ENCODE results near the gene P2RX5. TPM values are rescaled to one million over a fixed set of nuclear protein-coding genes. Genes with fewer than 3 reads are reported as not detected.
A peak's percentile ranks its signal among the peaks of the same experiment; 100 is the strongest.
"Not testable (repeated sequence)": the region's sequence is repeated elsewhere in the genome, so short reads cannot be mapped to it uniquely, and the experiment has no call there.

The P2RX5 gene
- total and polyA plus RNA-seq, 2 donors from 2014 or later, result 8.4 TPM; not detected in 1

DNA sequence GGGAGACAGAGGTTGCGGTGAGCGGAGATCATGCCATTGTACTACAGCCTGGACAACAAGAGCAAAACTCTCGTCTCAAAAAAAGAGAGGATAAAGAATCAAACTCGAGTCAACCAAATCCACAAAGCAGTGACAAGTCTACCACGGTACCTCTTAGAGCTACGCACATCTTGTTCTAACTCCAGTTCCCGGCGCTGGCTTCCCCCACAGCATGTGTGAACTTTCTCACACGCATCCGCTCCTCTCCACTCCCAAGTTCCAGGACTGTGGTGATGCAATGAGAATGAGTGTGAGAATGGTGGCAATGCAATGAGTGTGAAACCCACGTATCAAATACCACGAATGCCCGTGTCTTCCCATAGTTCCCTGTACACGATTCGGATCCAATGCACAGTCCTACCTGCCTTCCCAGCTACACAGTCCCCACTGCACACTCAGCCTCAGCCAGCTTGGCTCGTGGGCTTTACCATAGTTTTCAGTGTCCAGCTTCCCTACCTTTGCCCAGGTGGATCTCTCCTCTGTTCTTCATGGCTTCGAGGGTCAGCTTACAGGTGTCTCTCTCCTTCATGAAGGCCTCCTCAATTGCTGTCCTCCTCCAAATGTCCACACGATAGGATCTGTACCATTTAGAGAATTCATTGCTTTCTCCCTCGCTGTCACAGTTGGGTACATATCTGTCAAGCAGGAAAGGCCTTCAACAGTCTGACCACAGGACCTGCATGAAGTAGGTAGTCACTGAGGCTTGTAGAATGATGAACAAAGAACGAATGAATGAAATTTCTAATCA, 9.2 kb upstream of the P2RX5 start:
- Histone ChIP-seq H3K36me3 (ENCODE audit: control insufficient read depth in 2 of 3, insufficient read depth in 3 of 3, low read length in 3 of 3) (no peaks in the 10 kb centered on the region), H3K9me3 (ENCODE audit: control insufficient read depth in 2 of 3, insufficient read depth in 1 of 3, low read length in 3 of 3) (no peaks in the 10 kb centered on the region), H3K4me1 (ENCODE audit: control insufficient read depth in 2 of 3, insufficient read depth in 2 of 3, low read depth in 1 of 3, low read length in 3 of 3) (no peaks in the 10 kb centered on the region), H3K27ac (ENCODE audit: low read depth in 2 of 2, low read length in 2 of 2) (no peak overlapping the region), H3K4me3 (ENCODE audit: low read length in 3 of 3) (no peak overlapping the region), H3K9ac (ENCODE audit: low read length in 3 of 3) (no peak overlapping the region), H3K27me3 (ENCODE audit: control insufficient read depth, insufficient read depth, low read length) (no peaks in the 10 kb centered on the region)
- DNase-seq (no peak), FAIRE-seq (no peak)
- intact Hi-C loops (cut with DNase I), result no loop called here
- TF ChIP-seq, protein P1, sequence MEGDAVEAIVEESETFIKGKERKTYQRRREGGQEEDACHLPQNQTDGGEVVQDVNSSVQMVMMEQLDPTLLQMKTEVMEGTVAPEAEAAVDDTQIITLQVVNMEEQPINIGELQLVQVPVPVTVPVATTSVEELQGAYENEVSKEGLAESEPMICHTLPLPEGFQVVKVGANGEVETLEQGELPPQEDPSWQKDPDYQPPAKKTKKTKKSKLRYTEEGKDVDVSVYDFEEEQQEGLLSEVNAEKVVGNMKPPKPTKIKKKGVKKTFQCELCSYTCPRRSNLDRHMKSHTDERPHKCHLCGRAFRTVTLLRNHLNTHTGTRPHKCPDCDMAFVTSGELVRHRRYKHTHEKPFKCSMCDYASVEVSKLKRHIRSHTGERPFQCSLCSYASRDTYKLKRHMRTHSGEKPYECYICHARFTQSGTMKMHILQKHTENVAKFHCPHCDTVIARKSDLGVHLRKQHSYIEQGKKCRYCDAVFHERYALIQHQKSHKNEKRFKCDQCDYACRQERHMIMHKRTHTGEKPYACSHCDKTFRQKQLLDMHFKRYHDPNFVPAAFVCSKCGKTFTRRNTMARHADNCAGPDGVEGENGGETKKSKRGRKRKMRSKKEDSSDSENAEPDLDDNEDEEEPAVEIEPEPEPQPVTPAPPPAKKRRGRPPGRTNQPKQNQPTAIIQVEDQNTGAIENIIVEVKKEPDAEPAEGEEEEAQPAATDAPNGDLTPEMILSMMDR (IDR thresholded peaks at IDR 0.05; ENCODE audit: borderline replicate concordance, extremely low read depth, insufficient read depth), result no peak

DNA sequence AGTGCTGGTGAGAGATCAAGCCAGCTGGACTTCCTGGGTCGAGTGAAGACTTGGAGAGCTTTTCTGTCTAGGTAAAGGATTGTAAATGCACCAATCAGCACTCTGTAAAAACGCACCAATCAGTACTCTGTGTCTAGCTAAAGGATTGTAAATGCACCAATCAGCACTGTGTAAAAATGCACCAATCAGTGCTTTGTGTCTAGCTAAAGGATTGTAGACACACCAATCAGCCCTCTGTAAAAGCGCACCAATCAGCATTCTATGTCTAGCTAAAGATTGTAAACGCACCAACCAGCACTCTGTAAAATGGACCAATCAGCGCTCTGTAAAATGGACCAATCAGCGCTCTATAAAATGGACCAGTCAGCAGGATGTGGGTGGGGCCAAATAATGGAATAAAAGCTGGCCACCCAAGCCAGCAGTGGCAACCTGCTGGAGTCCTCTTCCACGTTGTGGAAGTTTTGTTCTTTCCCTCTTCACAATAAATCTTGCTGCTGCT, 6.1 kb upstream of the P2RX5 start:
- DNase-seq; H3K4me3 ChIP-seq (ENCODE audit: low read length in 3 of 3); H3K9me3 ChIP-seq (ENCODE audit: control insufficient read depth in 2 of 3, insufficient read depth in 1 of 3, low read length in 3 of 3); H3K9ac ChIP-seq (ENCODE audit: low read length in 3 of 3); H3K4me1 ChIP-seq (ENCODE audit: control insufficient read depth in 2 of 3, insufficient read depth in 2 of 3, low read depth in 1 of 3, low read length in 3 of 3); H3K27ac ChIP-seq (ENCODE audit: low read depth in 2 of 2, low read length in 2 of 2); H3K36me3 ChIP-seq (ENCODE audit: control insufficient read depth in 2 of 3, insufficient read depth in 3 of 3, low read length in 3 of 3); FAIRE-seq; intact Hi-C loops (cut with DNase I); H3K27me3 ChIP-seq (ENCODE audit: control insufficient read depth, insufficient read depth, low read length): not testable (repeated sequence)

DNA sequence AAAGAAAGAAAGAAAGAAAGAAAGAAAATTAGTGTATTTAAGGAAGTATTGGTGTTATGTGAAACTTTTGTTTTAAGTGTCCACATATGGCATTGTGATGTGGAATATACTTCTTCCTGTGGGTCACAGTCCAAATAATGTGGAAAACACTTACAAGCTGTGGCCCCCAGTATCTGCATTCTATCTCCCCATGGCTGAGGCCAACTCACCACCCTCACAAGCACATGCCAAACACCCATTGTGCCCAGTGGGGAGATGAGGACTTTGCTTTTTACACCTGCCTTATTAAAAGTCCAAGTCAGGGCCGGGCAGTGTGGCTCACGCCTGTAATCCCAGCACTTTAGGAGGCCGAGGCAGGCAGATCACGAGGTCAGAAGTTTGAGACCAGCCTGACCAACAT, 4.0 kb upstream of the P2RX5 start:
- TF ChIP-seq, protein P1 (IDR thresholded peaks at IDR 0.05; ENCODE audit: borderline replicate concordance, extremely low read depth, insufficient read depth), result no peak
- H3K36me3 ChIP-seq (ENCODE audit: control insufficient read depth in 2 of 3, insufficient read depth in 3 of 3, low read length in 3 of 3), result no peaks in the 10 kb centered on the region
- peaks cover 0 to 3% (median 0%) of the 10 kb centered on the region in 3 donors for H3K9me3 ChIP-seq (ENCODE audit: control insufficient read depth in 2 of 3, insufficient read depth in 1 of 3, low read length in 3 of 3)
- H3K9ac ChIP-seq (ENCODE audit: low read length in 3 of 3), result no peak overlapping the region
- H3K4me3 ChIP-seq (ENCODE audit: low read length in 3 of 3), result no peak overlapping the region
- peaks cover 0 to 3% (median 0%) of the 10 kb centered on the region in 3 donors for H3K4me1 ChIP-seq (ENCODE audit: control insufficient read depth in 2 of 3, insufficient read depth in 2 of 3, low read depth in 1 of 3, low read length in 3 of 3)
- no peak overlapping the region for H3K27ac ChIP-seq (ENCODE audit: low read depth in 2 of 2, low read length in 2 of 2)
- peak in 1 of 5 donors; percentile 10 for DNase-seq
- no peak for FAIRE-seq
- H3K27me3 ChIP-seq (ENCODE audit: control insufficient read depth, insufficient read depth, low read length), result no peaks in the 10 kb centered on the region
- intact Hi-C loops (cut with DNase I), result no loop called here

DNA sequence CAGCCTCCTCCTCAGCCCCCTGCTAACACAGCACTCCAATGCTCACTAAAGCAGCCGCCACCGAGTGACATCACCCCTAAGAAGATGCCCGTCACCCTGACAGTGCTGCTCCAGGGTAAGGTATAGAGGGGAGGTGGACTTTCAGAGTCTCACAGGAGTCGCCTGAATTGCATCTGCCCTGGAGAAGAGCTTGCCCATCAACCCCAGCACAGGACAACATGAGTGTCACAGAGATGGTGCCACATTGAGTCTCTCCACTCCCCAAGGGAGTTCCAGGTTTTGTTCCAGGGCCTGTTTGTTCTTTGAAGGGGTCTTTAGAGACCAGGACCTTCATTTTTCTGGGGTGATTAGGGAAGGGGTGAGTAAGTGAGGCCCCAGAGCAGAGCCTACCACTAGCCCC, 2.2 kb upstream of the P2RX5 start:
- Histone ChIP-seq H3K27me3 (ENCODE audit: control insufficient read depth, insufficient read depth, low read length) (no peaks in the 10 kb centered on the region), H3K27ac (ENCODE audit: low read depth in 2 of 2, low read length in 2 of 2) (no peak overlapping the region), H3K4me1 (ENCODE audit: control insufficient read depth in 2 of 3, insufficient read depth in 2 of 3, low read depth in 1 of 3, low read length in 3 of 3) (peaks cover 0 to 3% (median 0%) of the 10 kb centered on the region in 3 donors), H3K4me3 (ENCODE audit: low read length in 3 of 3) (no peak overlapping the region), H3K9ac (ENCODE audit: low read length in 3 of 3) (no peak overlapping the region), H3K9me3 (ENCODE audit: control insufficient read depth in 2 of 3, insufficient read depth in 1 of 3, low read length in 3 of 3) (peaks cover 0 to 3% (median 0%) of the 10 kb centered on the region in 3 donors), H3K36me3 (ENCODE audit: control insufficient read depth in 2 of 3, insufficient read depth in 3 of 3, low read length in 3 of 3) (no peaks in the 10 kb centered on the region)
- FAIRE-seq (no peak), DNase-seq (peak in 1 of 5 donors; percentile 44)
- TF ChIP-seq, protein P1 (IDR thresholded peaks at IDR 0.05; ENCODE audit: borderline replicate concordance, extremely low read depth, insufficient read depth), result no peak
- intact Hi-C loops (cut with DNase I), result no loop called here

Measured in kidney (tissue), 14 donors.